Psoas muscle (tissue), 8 donors: ENCODE measurements around the gene EEPD1. TPM values are rescaled to one million over a fixed set of nuclear protein-coding genes. Genes with fewer than 3 reads are reported as not detected.
"Not testable (repeated sequence)": the region's sequence is repeated elsewhere in the genome, so short reads cannot be mapped to it uniquely, and the experiment has no call there.

Experiments
- ATAC-seq, 4 donors: fragments of 200-7000 bp; cut with Tn5 transposase; one replicate each; pipeline ENCODE4 v1.9.1; 2020; ENCODE audit warnings: moderate library complexity in 3 of 4, mild to moderate bottlenecking in 2 of 4
- DNase-seq, 2 donors: peaks; one replicate each; pipeline ENCODE4 v3.0.0-alpha.2; 2020
- H3K27ac ChIP-seq: fragments of 200-600 bp; one replicate; pipeline ENCODE4 v1.8.0; 2022
- H3K27me3 ChIP-seq, 3 donors: fragments of 200-600 bp in 1 of 3; one replicate each; pipeline versions ENCODE4 v1.6.1 to v1.8.0; 2013 to 2022; ENCODE audit warnings: low read length in 2 of 3, mild to moderate bottlenecking in 2 of 3, moderate library complexity in 1 of 3; ENCODE audit not compliant: insufficient read depth in 3 of 3
- H3K36me3 ChIP-seq, 2 donors: fragments of 200-600 bp in 1 of 2; one replicate each; pipeline versions ENCODE4 v1.6.1 to v1.8.0; 2013 to 2022; ENCODE audit warnings: low read depth in 1 of 2, mild to moderate bottlenecking in 1 of 2, moderate library complexity in 1 of 2; ENCODE audit not compliant: insufficient read depth in 1 of 2
- H3K4me1 ChIP-seq: fragments of 200-600 bp; one replicate; pipeline ENCODE4 v1.8.0; 2022
- H3K4me3 ChIP-seq: fragments of 200-600 bp; one replicate; pipeline ENCODE4 v1.8.0; 2022; ENCODE audit warnings: mild to moderate bottlenecking
- H3K9me3 ChIP-seq: fragments of 200-600 bp; one replicate; pipeline ENCODE4 v1.8.0; 2022
- CTCF ChIP-seq: fragments of 200-600 bp; IDR thresholded peaks from one replicate; pipeline ENCODE4 v1.8.0; 2022; ENCODE audit warnings: antibody characterized with exemption
- WGBS, 3 donors: extraction: QIAGEN DNeasy Blood & Tissue Kit; methylation state at CpG; one replicate each; pipeline versions ENCODE4 v1.1.6 to v1.1.7; 2013; 5-methylcytosine and 5-hydroxymethylcytosine counted together
- intact Hi-C, 2 donors: fragments of 100-400 bp; cut with DNase I; formaldehyde crosslinking; loops; one replicate each; pipeline versions ENCODE4 v1.11.0 to v1.14.2; 2022
- polyA plus RNA-seq, 3 donors: library from polyadenylated mRNA; stranded (reverse); fragments of 200-250 nt; gene quantifications; one replicate each; pipeline ENCODE4 v1.2.3, GENCODE V29; 2013
- total RNA-seq, 4 donors: library from RNA; stranded (reverse); fragmentation: NEBNext Ultra II Directional in 2 of 4; extraction: Animal tissue kit (Norgen Biotek cat#: 25700) in 2 of 4; gene quantifications; one replicate each; pipeline versions ENCODE4 v1.2.1 to v1.2.4, GENCODE V29; 2021 to 2023
- donor health status: healthy with polysubstance abuse.
- donor health status: DM: no; HTN: no; CAD: no; lungs with moderate emphysema.
- donor health status: Bipolar disorder and iron deficiency.
- donor health status: healthy.
- donor health status: DM: yes; HTN: yes; CAD: no.
- donor health status: DM: no; HTN: no; CAD: no.
- donor health status: DM: no; HTN: no; CAD: no.
- donor health status: DM: yes; HTN: yes; CAD: no.

Gene EEPD1
- total and polyA plus RNA-seq, 7 donors = 7.3 to 61.2 (median 45.5) TPM

- ATAC-seq = no peak
These were observed 163.3 kb downstream of the EEPD1 start for GRCh38 chr7:36316319-36316718.

GRCh38 chr7:36317276-36317675 lies 164.2 kb downstream of the EEPD1 start:
- no peaks in the 10 kb centered on the region for H3K36me3 ChIP-seq
- 75 to 97% (median 78%) methylated on average over 1 of the region's 1 CpG for WGBS, 3 donors
- no peaks in the 10 kb centered on the region for H3K4me1 ChIP-seq
- no peak overlapping the region for H3K4me3 ChIP-seq
- no peak for TF ChIP-seq CTCF
- DNase-seq (no peak), ATAC-seq (no peak)
- no peak overlapping the region for H3K27ac ChIP-seq
- no peaks in the 10 kb centered on the region for H3K9me3 ChIP-seq
- intact Hi-C loops = loop anchor here in 1 of 2 donors (10.0 kb wide), 1 partner anchor 412 kb away; no protein-coding TSS in a partner anchor
- no peaks in the 10 kb centered on the region for H3K27me3 ChIP-seq

More at GRCh38 chr7:36316319-36316718, 163.3 kb downstream of the EEPD1 start:
- intact Hi-C loops = loop anchor here in 1 of 2 donors (10.0 kb wide), 1 partner anchor 412 kb away; no protein-coding TSS in a partner anchor
- WGBS, 3 donors = 97 to 98% (median 97%) methylated on average over 7 of the region's 7 CpGs
- no peaks in the 10 kb centered on the region for H3K27me3 ChIP-seq
- H3K36me3 ChIP-seq = no peaks in the 10 kb centered on the region
- H3K27ac ChIP-seq = no peak overlapping the region
- H3K4me3 ChIP-seq = no peak overlapping the region
- H3K9me3 ChIP-seq = no peaks in the 10 kb centered on the region
- no peak for TF ChIP-seq CTCF
- H3K4me1 ChIP-seq = no peaks in the 10 kb centered on the region
- no peak for DNase-seq

GRCh38 chr7:36318116-36318515 lies 165.1 kb downstream of the EEPD1 start:
- no peak overlapping the region for H3K4me3 ChIP-seq
- intact Hi-C loops = loop anchor here (2.0 to 10.0 kb wide), 4 partner anchors 25 to 413 kb away; no protein-coding TSS in a partner anchor
- no peak for TF ChIP-seq CTCF
- H3K36me3 ChIP-seq = no peaks in the 10 kb centered on the region
- WGBS, 3 donors = 49 to 73% (median 52%) methylated on average over 8 of the region's 8 CpGs
- no peaks in the 10 kb centered on the region for H3K9me3 ChIP-seq
- DNase-seq (no peak), ATAC-seq (no peak)
- no peaks in the 10 kb centered on the region for H3K27me3 ChIP-seq
- H3K27ac ChIP-seq = no peak overlapping the region
- no peaks in the 10 kb centered on the region for H3K4me1 ChIP-seq

- intact Hi-C loops, H3K27me3 ChIP-seq, H3K36me3 ChIP-seq, ATAC-seq, H3K9me3 ChIP-seq, H3K4me3 ChIP-seq, H3K27ac ChIP-seq, H3K4me1 ChIP-seq, DNase-seq: not testable (repeated sequence)
- 95 to 99% (median 95%) methylated on average over 3 of the region's 3 CpGs for WGBS, 3 donors
These were observed 168.2 kb downstream of the EEPD1 start for GRCh38 chr7:36321284-36321683.

GRCh38 chr7:36336390-36336789 lies 183.3 kb downstream of the EEPD1 start:
- Histone ChIP-seq H3K27ac (no peak overlapping the region), H3K27me3 (no peaks in the 10 kb centered on the region), H3K9me3 (no peaks in the 10 kb centered on the region), H3K4me3 (no peak overlapping the region), H3K36me3 (peaks cover 0 to 10% of the 10 kb centered on the region in 2 donors), H3K4me1 (no peaks in the 10 kb centered on the region)
- DNase-seq = no peak
- ATAC-seq = no peak
- intact Hi-C loops = no loop called here
- WGBS, 3 donors = 95 to 97% (median 96%) methylated on average over 4 of the region's 4 CpGs
- no peak for TF ChIP-seq CTCF
